ENCODE data around the gene NTSR1. TPM values are rescaled to one million over a fixed set of nuclear protein-coding genes. Genes with fewer than 3 reads are reported as not detected.

NTSR1 gene
- total and polyA plus RNA-seq, 9 donors: 0.05 to 0.23 (median 0.08) TPM; not detected in 5

- no peaks in the 10 kb centered on the region for H3K27me3 ChIP-seq
- no peak for DNase-seq
- no peaks in the 10 kb centered on the region for H3K4me1 ChIP-seq (ENCODE audit: insufficient read depth)
- no peak overlapping the region for H3K27ac ChIP-seq
- TF ChIP-seq POLR2A (IDR thresholded peaks at IDR 0.05): no peak
- TF ChIP-seq, protein P1, sequence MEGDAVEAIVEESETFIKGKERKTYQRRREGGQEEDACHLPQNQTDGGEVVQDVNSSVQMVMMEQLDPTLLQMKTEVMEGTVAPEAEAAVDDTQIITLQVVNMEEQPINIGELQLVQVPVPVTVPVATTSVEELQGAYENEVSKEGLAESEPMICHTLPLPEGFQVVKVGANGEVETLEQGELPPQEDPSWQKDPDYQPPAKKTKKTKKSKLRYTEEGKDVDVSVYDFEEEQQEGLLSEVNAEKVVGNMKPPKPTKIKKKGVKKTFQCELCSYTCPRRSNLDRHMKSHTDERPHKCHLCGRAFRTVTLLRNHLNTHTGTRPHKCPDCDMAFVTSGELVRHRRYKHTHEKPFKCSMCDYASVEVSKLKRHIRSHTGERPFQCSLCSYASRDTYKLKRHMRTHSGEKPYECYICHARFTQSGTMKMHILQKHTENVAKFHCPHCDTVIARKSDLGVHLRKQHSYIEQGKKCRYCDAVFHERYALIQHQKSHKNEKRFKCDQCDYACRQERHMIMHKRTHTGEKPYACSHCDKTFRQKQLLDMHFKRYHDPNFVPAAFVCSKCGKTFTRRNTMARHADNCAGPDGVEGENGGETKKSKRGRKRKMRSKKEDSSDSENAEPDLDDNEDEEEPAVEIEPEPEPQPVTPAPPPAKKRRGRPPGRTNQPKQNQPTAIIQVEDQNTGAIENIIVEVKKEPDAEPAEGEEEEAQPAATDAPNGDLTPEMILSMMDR (IDR thresholded peaks at IDR 0.05): no peak
- no peak for TF ChIP-seq EP300 (IDR thresholded peaks at IDR 0.05)
- H3K36me3 ChIP-seq: no peaks in the 10 kb centered on the region
- intact Hi-C loops (cut with DNase I): no loop called here
- 44 to 47% (median 45%) methylated on average over 8 to 9 of the region's 9 CpGs for WGBS, 3 donors
- no peak overlapping the region for H3K4me3 ChIP-seq
- no peaks in the 10 kb centered on the region for H3K9me3 ChIP-seq
Measured at GRCh38 chr20:62741191-62741691, 32.6 kb downstream of the NTSR1 start.

DNA sequence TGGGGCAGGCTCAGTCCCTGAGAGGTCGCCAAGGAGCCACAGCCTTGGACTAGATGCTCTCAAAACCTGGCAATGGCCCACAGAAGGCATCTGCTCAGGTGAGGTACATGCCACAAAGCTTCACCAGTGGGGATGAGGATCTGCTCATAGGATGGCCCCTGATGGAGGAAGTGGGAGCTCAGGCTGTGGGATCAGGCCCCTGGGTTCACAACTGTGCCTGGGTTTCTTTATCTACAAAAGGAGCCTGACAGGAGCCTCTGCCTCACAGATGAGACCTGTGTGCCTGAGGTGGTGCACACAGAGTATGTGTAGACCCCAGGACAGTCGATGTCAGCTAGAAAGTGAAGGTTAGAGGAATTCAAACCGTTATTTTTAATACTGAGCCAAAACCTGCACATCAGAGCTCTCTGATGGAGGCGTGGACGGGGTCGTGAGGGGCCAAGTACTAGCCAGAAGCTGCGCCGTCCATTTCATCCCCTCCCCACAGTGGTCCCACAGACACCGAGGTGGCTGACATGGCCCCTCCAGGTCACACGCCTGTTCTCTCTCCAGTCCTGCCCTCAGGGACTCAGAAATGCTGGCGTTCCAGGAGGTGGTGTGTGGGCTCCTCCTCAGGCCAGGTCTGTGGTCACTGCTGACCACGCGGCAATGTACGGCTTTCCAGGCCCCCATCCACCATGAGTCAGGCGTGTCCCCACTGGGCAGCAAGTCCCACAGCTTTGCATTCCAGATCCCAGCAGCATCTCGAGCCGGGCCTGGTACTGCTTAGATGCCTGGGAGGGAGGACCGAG lies 33.3 kb downstream of the NTSR1 start:
- no peak overlapping the region for H3K27ac ChIP-seq
- 73 to 88% (median 81%) methylated on average over 13 to 18 of the region's 18 CpGs for WGBS, 3 donors
- no peak overlapping the region for H3K4me3 ChIP-seq
- no peaks in the 10 kb centered on the region for H3K36me3 ChIP-seq
- H3K9me3 ChIP-seq: no peaks in the 10 kb centered on the region
- H3K4me1 ChIP-seq (ENCODE audit: insufficient read depth): no peaks in the 10 kb centered on the region
- no peak for TF ChIP-seq EP300 (IDR thresholded peaks at IDR 0.05)
- TF ChIP-seq, protein P1 (IDR thresholded peaks at IDR 0.05): no peak
- no peak for TF ChIP-seq POLR2A (IDR thresholded peaks at IDR 0.05)
- peak in 1 of 5 donors; percentile 7 for DNase-seq
- no peaks in the 10 kb centered on the region for H3K27me3 ChIP-seq
- intact Hi-C loops (cut with DNase I): no loop called here

GRCh38 chr20:62742550-62742949 lies 33.9 kb downstream of the NTSR1 start:
- Histone ChIP-seq H3K27me3 (no peaks in the 10 kb centered on the region), H3K27ac (no peak overlapping the region), H3K9me3 (no peaks in the 10 kb centered on the region), H3K36me3 (no peaks in the 10 kb centered on the region), H3K4me1 (ENCODE audit: insufficient read depth) (no peaks in the 10 kb centered on the region), H3K4me3 (no peak overlapping the region)
- DNase-seq: peak in 1 of 5 donors; percentile 16
- TF ChIP-seq POLR2A (IDR thresholded peaks at IDR 0.05) (no peak), EP300 (IDR thresholded peaks at IDR 0.05) (no peak)
- TF ChIP-seq, protein P1 (IDR thresholded peaks at IDR 0.05): no peak
- WGBS, 3 donors: 71 to 100% (median 75%) methylated on average over 3 to 6 of the region's 6 CpGs
- intact Hi-C loops (cut with DNase I): no loop called here

DNA sequence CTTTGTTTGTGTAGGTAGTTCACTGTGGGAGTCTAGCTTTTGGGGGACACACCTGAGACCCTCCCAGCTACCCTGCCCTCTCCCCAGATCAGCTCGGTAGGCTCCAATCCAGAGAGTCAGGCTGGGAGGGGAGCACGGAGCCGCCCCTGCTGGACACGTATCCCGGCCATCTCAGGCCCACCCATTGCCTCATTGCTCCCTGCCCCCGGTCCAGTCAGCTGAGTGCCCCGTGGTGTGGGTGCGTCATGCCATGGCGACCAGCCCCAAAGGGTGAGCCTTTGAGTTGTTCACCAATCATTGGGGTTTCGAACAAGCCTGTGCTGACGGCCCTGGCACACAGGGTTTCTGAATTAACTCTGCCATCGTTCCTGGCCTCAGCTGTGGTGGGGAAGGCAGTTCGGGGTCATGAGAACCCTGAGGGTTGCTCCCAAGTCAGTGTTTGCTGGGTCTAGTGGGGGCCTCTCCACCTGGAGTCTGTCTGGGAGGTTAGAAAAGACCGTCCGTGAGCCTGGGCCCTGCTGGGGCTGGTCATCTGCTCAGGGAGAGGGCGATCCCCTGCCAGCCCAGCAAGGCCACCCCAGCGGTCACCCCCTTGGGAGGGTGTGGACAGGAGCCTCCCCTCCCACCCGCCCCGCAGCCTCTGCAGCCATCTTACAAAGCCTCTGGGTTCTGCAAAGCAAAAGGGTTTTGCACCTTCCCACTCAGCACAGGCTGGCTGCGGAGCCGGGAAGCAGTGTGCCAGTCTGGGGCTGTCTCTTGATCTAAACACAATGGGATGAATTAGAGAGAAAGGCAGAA lies 34.5 kb downstream of the NTSR1 start:
- no peaks in the 10 kb centered on the region for H3K36me3 ChIP-seq
- no peaks in the 10 kb centered on the region for H3K27me3 ChIP-seq
- H3K4me3 ChIP-seq: no peak overlapping the region
- peak in 1 of 5 donors; percentile 7 for DNase-seq
- 81 to 86% (median 82%) methylated on average over 20 to 21 of the region's 21 CpGs for WGBS, 3 donors
- H3K9me3 ChIP-seq: no peaks in the 10 kb centered on the region
- TF ChIP-seq EP300 (IDR thresholded peaks at IDR 0.05): no peak
- no peak for TF ChIP-seq POLR2A (IDR thresholded peaks at IDR 0.05)
- TF ChIP-seq, protein P1 (IDR thresholded peaks at IDR 0.05): no peak
- no peak overlapping the region for H3K27ac ChIP-seq
- no peaks in the 10 kb centered on the region for H3K4me1 ChIP-seq (ENCODE audit: insufficient read depth)
- intact Hi-C loops (cut with DNase I): no loop called here

Data from ovary (tissue), 9 donors.